Measurements from ENCODE around the gene ALDOA. TPM values are rescaled to one million over a fixed set of nuclear protein-coding genes. Genes with fewer than 3 reads are reported as not detected.

The ALDOA gene
- total and polyA plus RNA-seq, 9 of the 15 experiments (the other 6 are each of a cell fraction or from before 2014, with no cell fraction given): 311 to 2,224 (median 1,293) TPM

DNA sequence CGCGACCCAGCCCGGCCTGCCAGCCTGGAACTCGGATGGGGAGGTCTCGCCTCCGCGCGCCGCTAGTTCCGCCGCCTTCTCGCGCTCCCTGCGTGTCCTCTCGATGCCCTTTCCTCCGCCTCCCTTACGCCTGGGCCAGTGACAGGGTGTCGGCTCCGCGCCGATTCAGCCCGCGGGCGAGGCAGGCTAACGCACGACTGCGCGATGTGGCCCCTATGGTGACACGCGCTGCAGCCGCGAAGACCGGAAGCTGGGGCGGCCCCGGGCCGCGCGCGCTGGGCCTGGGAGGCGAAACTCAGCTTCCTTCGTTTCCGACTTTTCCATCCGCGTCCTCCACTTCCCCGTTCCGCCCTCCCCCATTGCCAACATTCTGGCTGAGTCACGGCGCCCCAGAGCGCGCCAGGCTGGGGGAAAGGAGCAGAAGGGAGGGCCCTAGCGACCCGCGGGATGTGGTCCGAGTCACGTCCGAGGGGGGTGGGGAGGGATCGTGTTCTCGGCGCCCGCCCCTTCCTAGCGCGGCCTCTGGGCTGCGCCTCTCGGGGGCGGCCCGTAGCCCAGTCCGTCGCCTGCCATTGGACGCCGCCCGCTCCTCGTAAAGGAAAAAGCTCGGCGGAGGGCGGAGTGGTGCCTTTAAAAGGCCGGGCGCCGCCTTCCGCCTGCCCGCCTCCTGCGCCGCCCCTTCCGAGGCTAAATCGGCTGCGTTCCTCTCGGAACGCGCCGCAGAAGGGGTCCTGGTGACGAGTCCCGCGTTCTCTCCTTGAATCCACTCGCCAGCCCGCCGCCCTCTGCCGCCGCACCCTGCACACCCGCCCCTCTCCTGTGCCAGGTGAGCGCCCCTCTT lies at the start of gene ALDOA (continued):
- TF ChIP-seq ZBTB26 (CRISPR knock-in tag; IDR thresholded peaks at IDR 0.05) (peak; percentile 85; the same call in 1 of the 2 replicates), TFAM (CRISPR knock-in tag; conservative IDR thresholded peaks at IDR 0.05) (no peak), ZNF75A (CRISPR knock-in tag; IDR thresholded peaks at IDR 0.05) (no peak), ZNF699 (CRISPR knock-in tag; IDR thresholded peaks at IDR 0.05; ENCODE audit: insufficient replicate concordance) (no peak), ZBED1 (IDR thresholded peaks at IDR 0.05) (peak; percentile 74; the same call in 1 of the 2 replicates), DMBX1 (CRISPR knock-in tag; IDR thresholded peaks at IDR 0.05; ENCODE audit: borderline replicate concordance) (peak; percentile 41; the same call in 1 of the 2 replicates), ELK1 (CRISPR knock-in tag; IDR thresholded peaks at IDR 0.05) (no peak), CEBPB (tag; IDR thresholded peaks at IDR 0.05) (no peak), CTBP1 (IDR thresholded peaks at IDR 0.05; ENCODE audit: borderline replicate concordance) (peak; percentile 97), MCM7 (IDR thresholded peaks at IDR 0.05) (no peak), SLC30A9 (CRISPR knock-in tag; IDR thresholded peaks at IDR 0.05) (no peak), TCF7 (IDR thresholded peaks at IDR 0.05; ENCODE audit: borderline replicate concordance) (peak; percentile 44; the same call in 1 of the 2 replicates), ZNF212 (CRISPR knock-in tag; IDR thresholded peaks at IDR 0.05) (peak; percentile 63; the same call in 1 of the 2 replicates), XRCC4 (IDR thresholded peaks at IDR 0.05; ENCODE audit: extremely low read depth, insufficient read depth, insufficient read length) (no peak), ZNF561 (CRISPR knock-in tag; conservative IDR thresholded peaks at IDR 0.05) (no peak), NFIC (IDR thresholded peaks at IDR 0.05) (peak; percentile 51; the same call in 1 of the 2 replicates), CXXC5 (CRISPR knock-in tag; IDR thresholded peaks at IDR 0.05) (peak; percentile 91), ZZZ3 (IDR thresholded peaks at IDR 0.05) (no peak), ZNF518B (CRISPR knock-in tag; IDR thresholded peaks at IDR 0.05) (no peak), POLR2A (conservative IDR thresholded peaks at IDR 0.05) (peak; percentile 99), FOS (IDR thresholded peaks at IDR 0.05; ENCODE audit: extremely low read depth, insufficient read length) (no peak), ZNF79 (CRISPR knock-in tag; IDR thresholded peaks at IDR 0.05; ENCODE audit: low read depth) (no peak)

Data from K562 (cell line).